ENCODE data around the gene AAMP. TPM values are rescaled to one million over a fixed set of nuclear protein-coding genes. Genes with fewer than 3 reads are reported as not detected.

Gene AAMP
- total and polyA plus RNA-seq, 2 experiments from 2014 or later = 273 to 315 TPM

DNA sequence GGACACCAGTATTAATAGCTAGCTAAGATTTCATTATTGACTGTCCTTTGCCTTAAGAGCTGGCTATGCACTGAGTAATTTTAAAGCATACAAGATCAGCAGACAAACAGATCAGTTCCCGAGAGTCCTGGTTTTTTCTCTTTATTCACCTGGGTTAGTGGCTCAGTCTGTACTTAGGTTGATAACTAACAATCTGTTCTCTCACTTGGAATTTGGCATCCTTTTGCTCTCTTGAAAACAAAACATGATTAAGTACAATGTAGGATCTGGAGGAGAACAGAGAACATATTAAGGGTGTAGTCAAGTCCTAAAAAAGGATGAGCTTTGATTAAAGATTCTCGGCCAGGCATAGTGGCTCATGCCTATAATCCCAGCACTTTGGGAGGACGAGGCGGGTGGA is 36.4 kb downstream of the AAMP start:
- no peaks in the 10 kb centered on the region for H3K27me3 ChIP-seq
- H3K36me3 ChIP-seq = peaks cover 63% of the 10 kb centered on the region
- H3K4me3 ChIP-seq = no peak overlapping the region
- H3K4me1 ChIP-seq (ENCODE audit: low read depth) = peaks cover 15% of the 10 kb centered on the region
- no peak overlapping the region for H3K27ac ChIP-seq
- no peak for TF ChIP-seq CTCF (IDR thresholded peaks at IDR 0.05; ENCODE audit: low read depth, low read length)
- no peak for DNase-seq (ENCODE audit: low read depth in 1 of 2, low spot score in 1 of 2)
- no peaks in the 10 kb centered on the region for H3K9me3 ChIP-seq (ENCODE audit: low read depth)

DNA sequence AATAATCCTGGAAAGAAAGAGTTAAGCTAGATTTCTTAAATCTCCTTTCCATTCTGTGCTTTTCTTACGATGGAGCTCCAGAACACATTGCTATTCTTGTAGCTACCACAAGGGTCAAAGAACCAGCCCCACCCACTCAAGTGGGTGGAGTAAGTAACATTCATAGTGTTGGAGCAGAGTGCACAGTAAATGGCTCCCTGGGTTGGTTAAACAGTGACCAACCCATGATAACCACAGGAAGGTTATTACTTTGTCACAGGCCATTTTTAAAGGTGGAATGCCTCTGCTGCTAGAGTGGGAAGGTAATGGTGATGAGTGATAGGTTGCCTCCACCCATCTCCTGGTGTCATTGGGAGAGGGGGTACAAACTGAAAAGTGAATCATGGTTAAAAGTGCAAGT is 39.1 kb downstream of the AAMP start:
- TF ChIP-seq CTCF (IDR thresholded peaks at IDR 0.05; ENCODE audit: low read depth, low read length) = peak; percentile 33
- peak in 1 of 2 donors; percentile 46 for DNase-seq (ENCODE audit: low read depth in 1 of 2, low spot score in 1 of 2)
- H3K36me3 ChIP-seq = peaks cover 56% of the 10 kb centered on the region

DNA sequence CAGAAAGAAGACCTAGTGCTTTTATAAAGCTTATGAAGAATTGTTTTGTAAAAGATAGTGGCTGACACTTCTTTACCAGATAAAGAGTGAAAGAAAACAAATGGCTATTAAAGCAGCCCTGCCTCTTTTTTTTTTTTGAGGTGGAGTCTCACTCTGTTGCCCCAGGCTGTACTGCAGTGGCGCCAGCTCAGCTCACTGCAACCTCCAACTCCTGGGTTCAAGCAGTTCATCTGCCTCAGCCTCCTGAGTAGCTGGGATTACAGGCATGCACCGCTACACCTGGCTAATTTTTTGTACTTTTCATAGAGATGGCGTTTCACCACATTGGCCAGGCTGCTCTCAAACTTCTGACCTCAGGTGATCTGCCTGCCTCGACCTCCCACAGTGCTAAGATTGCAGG is 40.1 kb downstream of the AAMP start:
- no peaks in the 10 kb centered on the region for H3K27me3 ChIP-seq
- no peak overlapping the region for H3K4me3 ChIP-seq
- DNase-seq (ENCODE audit: low read depth in 1 of 2, low spot score in 1 of 2) = peak in 1 of 2 donors; percentile 50
- no peak for TF ChIP-seq CTCF (IDR thresholded peaks at IDR 0.05; ENCODE audit: low read depth, low read length)
- peaks cover 18% of the 10 kb centered on the region for H3K4me1 ChIP-seq (ENCODE audit: low read depth)
- H3K27ac ChIP-seq = peak overlapping the region; percentile 90
- no peaks in the 10 kb centered on the region for H3K9me3 ChIP-seq (ENCODE audit: low read depth)
- peaks cover 49% of the 10 kb centered on the region for H3K36me3 ChIP-seq

More for the DNA sequence above, 39.1 kb downstream of the AAMP start:
- H3K27ac ChIP-seq = peak overlapping the region; percentile 41
- H3K27me3 ChIP-seq = no peaks in the 10 kb centered on the region
- no peak overlapping the region for H3K4me3 ChIP-seq
- peaks cover 18% of the 10 kb centered on the region for H3K4me1 ChIP-seq (ENCODE audit: low read depth)
- H3K9me3 ChIP-seq (ENCODE audit: low read depth) = no peaks in the 10 kb centered on the region

DNA sequence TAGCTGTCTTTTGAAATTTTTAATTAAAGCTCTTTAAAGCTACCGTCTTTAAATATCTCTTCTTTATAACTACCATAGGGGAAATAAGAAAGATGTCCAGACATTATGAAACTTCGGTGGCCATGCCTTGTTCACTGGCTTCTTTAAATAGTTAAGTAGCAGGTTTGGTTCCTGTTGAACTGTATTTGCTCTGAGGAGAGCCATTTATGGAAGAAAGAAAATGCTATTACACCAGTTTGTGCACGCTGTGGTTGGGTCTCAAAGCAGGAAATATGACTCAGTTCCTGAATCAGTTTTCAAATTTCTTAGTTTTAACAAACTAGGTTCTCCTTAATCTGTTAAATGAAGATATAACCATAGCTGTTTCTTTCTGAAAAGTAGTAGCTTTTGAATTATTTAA is 40.7 kb downstream of the AAMP start:
- Histone ChIP-seq H3K4me1 (ENCODE audit: low read depth) (peaks cover 18% of the 10 kb centered on the region), H3K9me3 (ENCODE audit: low read depth) (no peaks in the 10 kb centered on the region), H3K4me3 (no peak overlapping the region), H3K27me3 (no peaks in the 10 kb centered on the region), H3K36me3 (peaks cover 47% of the 10 kb centered on the region), H3K27ac (peak overlapping the region; percentile 90)
- TF ChIP-seq CTCF (IDR thresholded peaks at IDR 0.05; ENCODE audit: low read depth, low read length) = no peak
- peak; percentile 17 to 90 for DNase-seq (ENCODE audit: low read depth in 1 of 2, low spot score in 1 of 2)

DNA sequence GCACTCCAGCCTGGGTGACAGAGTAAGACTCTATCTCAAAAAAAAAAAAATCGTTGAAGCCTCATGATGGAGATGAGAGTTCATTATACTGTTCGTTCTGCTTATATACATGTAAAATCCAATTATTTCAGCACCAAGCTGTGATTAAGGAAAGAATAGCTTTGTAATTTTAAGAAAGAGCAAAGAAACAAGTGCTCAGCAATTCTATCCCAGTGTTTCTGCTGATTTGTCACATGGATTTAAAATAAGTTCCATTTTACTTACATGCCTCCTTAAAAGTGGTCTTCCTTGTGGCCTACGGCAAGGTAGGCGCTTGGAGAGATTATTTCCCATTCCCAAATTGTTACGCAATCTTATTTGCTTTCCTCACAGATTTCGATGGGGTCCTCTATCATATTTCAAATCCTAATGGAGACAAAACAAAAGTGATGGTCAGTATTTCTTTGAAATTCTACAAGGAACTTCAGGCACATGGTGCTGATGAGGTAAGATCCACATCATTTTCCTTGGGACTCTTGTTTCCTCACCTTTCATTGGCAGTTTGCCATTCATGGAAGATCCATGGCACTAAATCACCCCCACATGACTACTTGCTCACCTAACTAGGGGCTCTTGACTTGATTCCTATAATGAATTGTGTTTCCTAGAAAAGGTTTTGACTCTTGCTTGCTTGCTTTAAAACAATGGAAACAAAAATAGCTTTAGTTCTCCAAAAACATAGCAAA is 41.4 kb downstream of the AAMP start:
- H3K27me3 ChIP-seq = no peaks in the 10 kb centered on the region
- H3K4me1 ChIP-seq (ENCODE audit: low read depth) = peaks cover 18% of the 10 kb centered on the region
- TF ChIP-seq CTCF (IDR thresholded peaks at IDR 0.05; ENCODE audit: low read depth, low read length) = no peak
- peak overlapping the region; percentile 90 for H3K27ac ChIP-seq
- peak in 1 of 2 donors; percentile 39 for DNase-seq (ENCODE audit: low read depth in 1 of 2, low spot score in 1 of 2)
- H3K36me3 ChIP-seq = peaks cover 43% of the 10 kb centered on the region
- H3K9me3 ChIP-seq (ENCODE audit: low read depth) = no peaks in the 10 kb centered on the region
- no peak overlapping the region for H3K4me3 ChIP-seq

Measured in cardiac muscle cell (in vitro differentiated cells and primary cell).